ENCODE data around the gene RASSF10.

GRCh38 chr11:13055200-13055599, 46.1 kb downstream of the RASSF10 start:
- TF ChIP-seq CTCF (IDR thresholded peaks at IDR 0.05; ENCODE audit: low read depth, low read length) (no peak), EZH2phosphoT487 (IDR thresholded peaks at IDR 0.05; ENCODE audit: low read depth) (no peak)
